ENCODE results near the gene PAPPA.

- no peak for TF ChIP-seq POLR2AphosphoS5 (IDR thresholded peaks at IDR 0.05)
- no peak for TF ChIP-seq CTCF (IDR thresholded peaks at IDR 0.05)
- no peak for TF ChIP-seq POLR2A (IDR thresholded peaks at IDR 0.05; ENCODE audit: low read depth)
- no peak for TF ChIP-seq EP300 (IDR thresholded peaks at IDR 0.05)
Measured at GRCh38 chr9:116449949-116450348, 296.4 kb downstream of the PAPPA start.

Data from esophagus muscularis mucosa (tissue), 4 donors.